CD14-positive monocyte (primary cell): ENCODE measurements around the gene ZCCHC17. TPM values are rescaled to one million over a fixed set of nuclear protein-coding genes. Genes with fewer than 3 reads are reported as not detected.

ENCODE experiments used
- DNase-seq, 3 donors: peaks; one replicate each; pipeline ENCODE4 v3.0.0-alpha.2; 2011 to 2022
- H2AFZ ChIP-seq: 2 replicates; pipeline ENCODE4 v1.6.0; 2012; ENCODE audit warnings: mild to moderate bottlenecking, low read depth, low read length, inconsistent platforms; ENCODE audit not compliant: insufficient read depth, poor library complexity, severe bottlenecking
- H3K27ac ChIP-seq, 2 donors: 1 replicate in 1 of 2; 2 replicates in 1 of 2; pipeline ENCODE4 v1.5.1; 2012 to 2013; ENCODE audit warnings: low read length in 2 of 2, control low read depth in 1 of 2, inconsistent platforms in 1 of 2, low read depth in 1 of 2, mild to moderate bottlenecking in 1 of 2
- H3K27me3 ChIP-seq, 2 donors: one replicate each; pipeline versions ENCODE4 v1.6.0 to v1.6.1; 2011 to 2013; ENCODE audit warnings: low read length in 2 of 2; ENCODE audit not compliant: control insufficient read depth in 2 of 2, insufficient read depth in 2 of 2
- H3K36me3 ChIP-seq, 2 donors: replicated peaks in 1 of 2; 1 replicate in 1 of 2; 2 replicates in 1 of 2; pipeline versions ENCODE4 v1.5.1 to v1.6.1; 2012 to 2013; ENCODE audit warnings: low read length in 2 of 2, control low read depth in 1 of 2, inconsistent platforms in 1 of 2, mild to moderate bottlenecking in 1 of 2; ENCODE audit not compliant: insufficient read depth in 2 of 2, control insufficient read depth in 1 of 2
- H3K4me1 ChIP-seq, 2 donors: 1 replicate in 1 of 2; 2 replicates in 1 of 2; pipeline versions ENCODE4 v1.5.1 to v1.6.1; 2012 to 2013; ENCODE audit warnings: low read length in 2 of 2, control low read depth in 1 of 2, inconsistent platforms in 1 of 2, mild to moderate bottlenecking in 1 of 2, moderate library complexity in 1 of 2; ENCODE audit not compliant: insufficient read depth in 2 of 2, control insufficient read depth in 1 of 2
- H3K4me2 ChIP-seq: replicated peaks from 2 replicates; pipeline ENCODE3; 2012; ENCODE audit warnings: low read length, moderate library complexity, mild to moderate bottlenecking; ENCODE audit not compliant: poor library complexity, severe bottlenecking; ENCODE audit errors: extremely low read depth
- H3K4me3 ChIP-seq, 3 experiments: fragments of 200-600 bp in 1 of 3; sonication (generic) in 1 of 3; replicated peaks in 1 of 3; 1 replicate in 2 of 3; 2 replicates in 1 of 3; pipeline ENCODE4 v1.5.1; 2011 to 2013; ENCODE audit warnings: low read length in 3 of 3, mild to moderate bottlenecking in 3 of 3, control low read depth in 2 of 3, low read depth in 2 of 3, inconsistent platforms in 1 of 3, moderate library complexity in 1 of 3
- H3K79me2 ChIP-seq: 2 replicates; pipeline ENCODE4 v1.6.0; 2012; ENCODE audit warnings: mild to moderate bottlenecking, control low read depth, inconsistent platforms, low read length, moderate library complexity; ENCODE audit not compliant: insufficient read depth
- H3K9ac ChIP-seq: 2 replicates; pipeline ENCODE4 v1.6.0; 2017; ENCODE audit warnings: low read length, mild to moderate bottlenecking; ENCODE audit not compliant: insufficient read depth, poor library complexity, severe bottlenecking
- H3K9me3 ChIP-seq, 2 donors: replicated peaks in 1 of 2; 1 replicate in 1 of 2; 2 replicates in 1 of 2; pipeline versions ENCODE4 v1.5.1 to v1.6.1; 2012 to 2013; ENCODE audit warnings: low read length in 2 of 2, control low read depth in 1 of 2; ENCODE audit not compliant: control insufficient read depth in 1 of 2, insufficient read depth in 1 of 2
- H4K20me1 ChIP-seq: 2 replicates; pipeline ENCODE4 v1.6.0; 2012; ENCODE audit warnings: mild to moderate bottlenecking, low read length, control low read depth, moderate library complexity; ENCODE audit not compliant: insufficient read depth
- H3K27ac Mint-ChIP-seq, 7 donors: one replicate each; pipeline ENCODE4 v1.8.0; 2020; ENCODE audit warnings: mild to moderate bottlenecking in 7 of 7, mixed read lengths in 7 of 7, moderate library complexity in 6 of 7, inconsistent platforms in 2 of 7
- H3K27me3 Mint-ChIP-seq, 3 donors: one replicate each; pipeline ENCODE4 v1.8.0; 2021 to 2022; ENCODE audit warnings: low read depth in 3 of 3, mild to moderate bottlenecking in 3 of 3, mixed read lengths in 3 of 3, moderate library complexity in 3 of 3, inconsistent platforms in 1 of 3
- H3K36me3 Mint-ChIP-seq, 2 donors: one replicate each; pipeline ENCODE4 v1.8.0; 2020; ENCODE audit warnings: mixed read lengths in 2 of 2, inconsistent platforms in 1 of 2, mild to moderate bottlenecking in 1 of 2
- H3K4me1 Mint-ChIP-seq: one replicate; pipeline ENCODE4 v1.8.0; 2020; ENCODE audit warnings: mild to moderate bottlenecking, mixed read lengths
- H3K4me3 Mint-ChIP-seq, 2 donors: one replicate each; pipeline ENCODE4 v1.8.0; 2020; ENCODE audit warnings: mild to moderate bottlenecking in 2 of 2, mixed read lengths in 2 of 2, moderate library complexity in 1 of 2
- H3K9me3 Mint-ChIP-seq, 7 donors: one replicate each; pipeline ENCODE4 v1.8.0; 2020 to 2022; ENCODE audit warnings: mixed read lengths in 7 of 7, mild to moderate bottlenecking in 6 of 7, moderate library complexity in 6 of 7, inconsistent platforms in 2 of 7
- CTCF ChIP-seq: fragments of 200-600 bp; IDR thresholded peaks from one replicate; pipeline ENCODE4 v1.8.0; 2022; ENCODE audit warnings: antibody characterized with exemption, mild to moderate bottlenecking
- WGBS: methylation state at CpG from one replicate; pipeline ENCODE4 v1.1.5; 2013; ENCODE audit warnings: missing lambda C conversion rate; ENCODE audit not compliant: insufficient coverage; 5-methylcytosine and 5-hydroxymethylcytosine counted together
- intact Hi-C, 2 donors: fragments of 100-400 bp; cut with micrococcal nuclease; formaldehyde crosslinking; loops; one replicate each; pipeline versions ENCODE4 v1.15.0 to v1.15.1; 2023
- polyA plus RNA-seq, 3 donors: library from polyadenylated mRNA; depleted of rRNA in 1 of 3; unstranded in 2 of 3; stranded (reverse) in 1 of 3; fragments of 300-500 nt in 2 of 3; fragments of >200 nt in 1 of 3; fragmentation: Illumina TruSeq in 2 of 3; gene quantifications; 1 replicate in 2 of 3; 2 replicates in 1 of 3; pipeline ENCODE4 v1.2.3, GENCODE V29; 2012 to 2021

ZCCHC17 gene
- polyA plus RNA-seq, 3 donors, result 17.0 to 32.3 (median 29.3) TPM

- Mint-ChIP-seq H3K27me3 (peaks cover 18 to 24% (median 24%) of the 10 kb centered on the region in 3 donors), H3K36me3 (peaks cover 0 to 7% of the 10 kb centered on the region in 2 donors), H3K27ac (peak overlapping the region in 1 of 7 donors; percentile 71), H3K4me1 (peaks cover 21% of the 10 kb centered on the region), H3K4me3 (peak overlapping the region; percentile 24 to 75), H3K9me3 (peaks cover 0 to 2% (median 0%) of the 10 kb centered on the region in 7 donors)
- Histone ChIP-seq H3K27me3 (peaks cover 0 to 13% of the 10 kb centered on the region in 2 donors), H3K4me3 (peak overlapping the region in 2 of 3 experiments; percentile 29 to 42), H3K36me3 (peaks cover 0 to under 1% of the 10 kb centered on the region in 2 donors), H3K9ac (peak overlapping the region; percentile 17), H4K20me1 (no peaks in the 10 kb centered on the region), H3K4me1 (peaks cover 12 to 16% of the 10 kb centered on the region in 2 donors), H3K27ac (no peak overlapping the region), H3K9me3 (no peaks in the 10 kb centered on the region), H3K4me2 (peak overlapping the region; percentile 36), H3K79me2 (no peaks in the 10 kb centered on the region), H2AFZ (no peak overlapping the region)
- DNase-seq, result no peak
- 51% methylated on average over 10 of the region's 10 CpGs for WGBS
- TF ChIP-seq CTCF, result no peak
- intact Hi-C loops, result no loop called here
These were observed 75.9 kb downstream of the ZCCHC17 start for GRCh38 chr1:31372751-31373055.

GRCh38 chr1:31373056-31373896 lies 76.4 kb downstream of the ZCCHC17 start, which contains the start of gene FABP3:
Gene FABP3, minus strand, starts transcription at chr1:31373076. Its CDS starts 62 bp downstream, at chr1:31373014.
- no peaks in the 10 kb centered on the region for H3K9me3 ChIP-seq
- under 1% methylated on average over 43 of the region's 44 CpGs for WGBS
- no peaks in the 10 kb centered on the region for H4K20me1 ChIP-seq
- DNase-seq, result peak in 1 of 3 donors; percentile 12
- H3K4me2 ChIP-seq, result peak within 1 kb of the TSS; percentile 36
- H3K27me3 ChIP-seq, result peaks cover 0 to 13% of the 10 kb centered on the region in 2 donors
- no peaks in the 10 kb centered on the region for H3K79me2 ChIP-seq
- Mint-ChIP-seq H3K27ac (peak within 1 kb of the TSS in 5 of 7 donors; percentile 35 to 71 (median 50)), H3K4me1 (peaks cover 21% of the 10 kb centered on the region), H3K9me3 (peaks cover 0 to 2% (median 0%) of the 10 kb centered on the region in 7 donors), H3K27me3 (peaks cover 18 to 24% (median 24%) of the 10 kb centered on the region in 3 donors), H3K36me3 (peaks cover 0 to 7% of the 10 kb centered on the region in 2 donors), H3K4me3 (peak within 1 kb of the TSS; percentile 68 to 89)
- intact Hi-C loops, result no loop called here
- peak within 1 kb of the TSS in 2 of 3 experiments; percentile 29 to 42 for H3K4me3 ChIP-seq
- no peak within 1 kb of the TSS for H3K27ac ChIP-seq
- H3K4me1 ChIP-seq, result peaks cover 12 to 16% of the 10 kb centered on the region in 2 donors
- peak within 1 kb of the TSS; percentile 8 for H2AFZ ChIP-seq
- no peak for TF ChIP-seq CTCF
- peak within 1 kb of the TSS; percentile 17 for H3K9ac ChIP-seq
- H3K36me3 ChIP-seq, result no peaks in the 10 kb centered on the region
